Subcutaneous adipose tissue (tissue), 4 donors: ENCODE results near the gene GSTM3. TPM values are rescaled to one million over a fixed set of nuclear protein-coding genes. Genes with fewer than 3 reads are reported as not detected.

Source experiments
- total RNA-seq, 4 donors: library from RNA; depleted of rRNA; stranded (reverse); fragments of >200 nt; gene quantifications; one replicate each; pipeline ENCODE4 v1.1.0, GENCODE V29; 2016
- TF ChIP-seq, protein P1 (sequence below): fragments of 450-650 bp; IDR thresholded peaks from one replicate; pipeline ENCODE4 v1.5.1; 2016; ENCODE audit warnings: low read depth, mild to moderate bottlenecking, control low read depth, antibody characterized with exemption, moderate library complexity

GSTM3 gene
- total RNA-seq: 10 to 100 TPM; 38.2 to 62.8 (median 45.7) TPM

DNA sequence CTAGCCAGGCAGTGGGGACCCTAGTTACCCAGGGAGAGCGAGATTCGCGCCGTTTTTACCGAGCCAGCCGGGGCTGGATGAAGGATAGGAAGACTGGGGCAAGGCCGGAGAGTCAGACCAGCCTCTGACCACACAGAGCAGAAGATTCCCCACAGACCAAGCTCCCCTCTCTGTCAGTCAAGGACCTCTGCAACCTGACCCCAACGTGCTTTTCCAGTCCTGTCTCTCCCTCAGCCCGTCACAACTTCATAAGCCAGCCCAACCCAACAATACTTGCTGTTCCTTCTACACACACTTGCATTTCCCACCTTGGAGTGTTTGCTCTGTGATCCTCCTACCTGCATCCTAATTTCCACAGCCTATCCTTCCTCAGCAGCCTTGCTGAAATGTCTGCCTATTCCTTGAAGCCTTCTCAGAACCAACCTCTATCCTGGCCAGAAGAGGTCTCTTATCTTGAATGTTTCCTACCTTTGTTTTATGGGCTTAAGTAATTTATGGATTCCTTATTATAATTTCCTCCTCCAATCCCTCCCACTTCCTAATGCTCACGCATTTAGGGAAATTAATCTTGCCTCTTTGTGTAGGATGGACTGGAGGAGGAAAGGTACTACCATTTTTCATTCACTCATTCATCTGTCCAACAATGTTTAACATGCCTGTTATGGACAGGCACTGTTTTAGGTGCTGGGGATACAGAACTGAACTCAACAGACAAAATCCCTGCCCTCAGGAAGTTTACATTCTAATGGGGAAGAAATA is at the start of gene GSTM3:
TSS of gene GSTM3 (minus strand) at position 424 of the 759 bp plus-strand sequence. CDS start 751 bp downstream, outside the sequence.
- TF ChIP-seq, protein P1, sequence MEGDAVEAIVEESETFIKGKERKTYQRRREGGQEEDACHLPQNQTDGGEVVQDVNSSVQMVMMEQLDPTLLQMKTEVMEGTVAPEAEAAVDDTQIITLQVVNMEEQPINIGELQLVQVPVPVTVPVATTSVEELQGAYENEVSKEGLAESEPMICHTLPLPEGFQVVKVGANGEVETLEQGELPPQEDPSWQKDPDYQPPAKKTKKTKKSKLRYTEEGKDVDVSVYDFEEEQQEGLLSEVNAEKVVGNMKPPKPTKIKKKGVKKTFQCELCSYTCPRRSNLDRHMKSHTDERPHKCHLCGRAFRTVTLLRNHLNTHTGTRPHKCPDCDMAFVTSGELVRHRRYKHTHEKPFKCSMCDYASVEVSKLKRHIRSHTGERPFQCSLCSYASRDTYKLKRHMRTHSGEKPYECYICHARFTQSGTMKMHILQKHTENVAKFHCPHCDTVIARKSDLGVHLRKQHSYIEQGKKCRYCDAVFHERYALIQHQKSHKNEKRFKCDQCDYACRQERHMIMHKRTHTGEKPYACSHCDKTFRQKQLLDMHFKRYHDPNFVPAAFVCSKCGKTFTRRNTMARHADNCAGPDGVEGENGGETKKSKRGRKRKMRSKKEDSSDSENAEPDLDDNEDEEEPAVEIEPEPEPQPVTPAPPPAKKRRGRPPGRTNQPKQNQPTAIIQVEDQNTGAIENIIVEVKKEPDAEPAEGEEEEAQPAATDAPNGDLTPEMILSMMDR: no peak

DNA sequence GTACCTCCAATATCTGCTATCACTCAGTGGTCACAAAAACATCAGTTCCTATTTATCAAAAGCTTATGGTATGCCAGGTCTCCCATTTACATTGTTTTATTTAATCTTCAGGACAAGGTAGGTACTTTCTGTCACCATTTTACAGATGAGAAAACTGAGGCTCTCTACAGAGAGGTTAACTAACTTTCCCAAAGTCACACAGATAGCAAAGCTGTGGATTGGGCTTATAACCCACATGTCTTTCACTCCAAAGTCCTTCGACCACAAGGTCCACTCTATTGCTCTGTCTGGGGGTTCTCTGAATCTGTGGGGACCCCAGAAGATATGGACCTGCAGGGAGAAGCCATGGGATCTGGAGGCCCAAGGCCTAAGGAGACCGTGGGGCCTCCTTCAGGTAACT is 49.5 kb upstream of the GSTM3 start:
- TF ChIP-seq, protein P1: no peak

DNA sequence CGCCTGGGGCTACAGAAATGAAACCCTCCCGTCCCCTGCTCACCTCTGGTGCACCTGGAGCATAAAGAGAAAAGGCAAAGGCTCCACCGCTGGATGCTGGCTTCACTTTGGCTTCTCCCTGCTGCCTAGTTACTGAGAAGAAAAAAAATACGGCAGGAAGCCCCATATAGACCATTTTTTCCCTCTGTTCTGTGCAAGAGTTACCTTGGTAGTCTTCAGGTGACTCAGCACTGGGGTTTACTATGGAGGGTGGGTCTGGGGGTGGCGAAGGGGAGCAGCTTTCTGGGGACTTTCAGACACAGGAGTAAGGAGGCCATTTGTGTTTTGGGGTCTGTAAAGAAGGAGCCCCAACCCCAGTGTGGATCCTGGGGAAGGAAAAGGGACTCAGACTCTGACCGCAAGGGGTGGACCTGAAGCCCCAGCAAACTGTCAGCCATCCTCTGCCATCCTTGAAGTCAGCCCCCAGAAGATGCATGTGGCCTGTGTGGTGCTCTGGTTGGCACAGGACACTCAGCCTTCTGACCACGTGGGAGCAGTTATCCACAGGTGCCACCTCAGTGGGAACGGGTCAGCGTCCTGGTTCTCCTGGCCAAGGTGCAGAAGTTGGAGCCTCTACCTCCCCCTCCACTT is 48.8 kb upstream of the GSTM3 start:
- TF ChIP-seq, protein P1: no peak

DNA sequence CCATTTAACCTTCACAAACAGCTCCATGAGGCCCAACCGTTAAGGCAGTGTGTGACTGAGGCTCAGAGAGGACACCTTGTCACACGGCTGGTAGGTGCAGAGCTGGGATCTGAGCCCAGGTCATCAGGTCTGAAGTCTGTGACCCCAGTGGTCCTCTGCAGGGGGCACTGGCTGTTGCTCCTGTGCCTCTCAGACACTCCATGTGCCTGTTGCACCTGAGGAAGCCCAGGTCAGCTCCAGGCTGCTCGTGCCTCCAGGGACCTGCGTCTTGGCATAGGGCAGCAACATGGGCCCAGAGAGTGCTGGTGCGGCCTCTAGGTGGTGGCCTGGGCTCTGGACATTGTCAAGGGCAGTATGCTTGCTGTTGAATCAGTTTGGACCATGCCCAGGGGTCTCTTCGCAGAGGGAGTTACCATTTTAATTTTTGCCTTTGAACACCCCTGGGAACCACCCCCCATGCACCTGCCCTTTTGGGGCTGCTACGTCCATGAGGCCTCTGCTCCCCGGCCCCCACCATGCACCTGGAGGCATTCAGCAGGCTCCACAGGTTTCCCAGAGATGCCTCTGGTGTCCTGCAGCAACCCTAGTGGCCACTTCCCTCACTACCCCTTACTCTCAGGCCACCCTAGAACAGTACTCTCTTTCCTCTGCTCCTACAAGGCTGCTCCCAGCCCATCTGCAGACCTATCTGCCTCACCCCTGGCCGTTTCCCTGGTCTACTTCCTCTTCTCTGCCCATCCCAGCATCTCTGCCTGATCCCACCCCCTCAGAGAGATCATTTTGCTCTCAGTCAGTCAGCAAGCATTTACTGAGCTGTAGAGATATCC is 48.1 kb upstream of the GSTM3 start:
- TF ChIP-seq, protein P1: no peak

DNA sequence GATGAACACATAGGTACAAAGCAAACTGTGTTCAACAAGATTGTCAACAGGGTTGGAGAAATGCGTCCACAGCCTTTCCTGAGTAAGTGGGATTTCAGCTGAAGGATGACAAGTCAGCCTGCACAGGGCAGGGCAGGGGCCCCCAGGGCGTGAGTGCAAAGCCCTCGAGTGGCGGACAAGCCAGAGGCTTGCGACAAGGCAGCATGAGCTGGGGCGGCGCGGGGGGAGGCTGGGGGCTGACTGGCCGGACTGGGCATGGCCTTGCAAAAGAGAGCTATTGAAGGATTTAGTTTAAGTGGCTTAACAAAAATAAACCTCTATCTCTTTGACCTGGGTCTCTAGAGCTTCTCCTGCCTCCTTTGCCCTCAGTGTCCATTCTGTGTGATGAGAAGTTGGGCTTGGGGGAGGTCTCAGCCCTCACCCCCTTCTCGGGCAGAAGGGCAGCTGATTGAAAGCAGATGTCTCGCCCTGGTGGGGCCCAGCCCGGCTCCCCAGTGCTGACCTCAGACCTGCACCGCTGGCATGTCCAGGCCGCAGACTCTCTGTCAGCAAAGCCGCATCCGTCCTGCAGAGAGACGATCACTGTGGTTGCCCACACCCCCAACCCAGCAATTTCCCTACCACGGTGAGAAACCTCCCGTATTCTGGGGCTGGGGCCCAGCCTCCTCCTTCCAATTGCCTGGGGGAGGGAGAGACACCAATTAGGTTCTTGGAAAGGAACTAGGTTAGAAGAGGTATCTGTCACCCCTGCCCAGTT is 47.2 kb upstream of the GSTM3 start:
- TF ChIP-seq, protein P1: no peak

DNA sequence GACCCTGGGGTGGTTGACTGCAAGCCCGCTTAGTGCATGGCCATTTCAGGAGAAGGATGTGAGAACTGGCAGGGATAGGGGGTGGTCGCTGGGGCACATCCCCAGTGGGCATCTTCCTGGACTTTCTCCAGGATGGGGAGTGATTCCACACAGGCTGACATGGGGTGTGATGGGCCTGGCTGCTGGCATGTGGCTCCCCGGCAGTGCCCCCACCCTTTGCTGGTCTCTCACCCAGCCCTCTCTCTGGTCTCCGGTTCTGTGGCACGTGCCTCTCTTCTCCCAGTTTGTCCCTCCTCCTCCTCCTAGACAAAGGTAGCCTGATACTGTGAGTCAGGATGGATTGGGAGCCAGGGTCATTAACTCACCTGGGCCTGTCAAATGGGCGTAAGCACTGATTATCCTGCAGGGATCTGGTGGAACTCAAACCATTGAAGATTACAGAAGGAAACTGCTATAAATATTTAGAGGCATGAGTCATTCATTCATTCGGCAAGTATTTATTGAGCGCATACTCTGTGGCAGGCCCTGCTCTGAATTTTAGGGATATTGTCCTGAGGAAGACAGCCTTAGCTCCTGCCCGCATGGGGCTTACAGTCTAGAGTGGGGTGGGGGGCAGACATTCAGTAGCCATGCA is 46.5 kb upstream of the GSTM3 start:
- TF ChIP-seq, protein P1: no peak
